HCT116 (cell line): ENCODE results near the gene GPC5. TPM values are rescaled to one million over a fixed set of nuclear protein-coding genes. Genes with fewer than 3 reads are reported as not detected.

Experiments
- ATAC-seq: fragments of 200-7000 bp; cut with Tn5 transposase; 2 replicates; pipeline ENCODE4 v1.9.1; 2020; ENCODE audit warnings: mild to moderate bottlenecking, moderate library complexity
- BruUV-seq: library from RNA; stranded (reverse); fragments of 400-500 nt; replicated peaks from 2 replicates; lab custom pipeline; 2021; lab: Mats Ljungman, UMichigan
- CTCF ChIA-PET: fragments of 300-600 bp; sonication (Branson Sonifier 250); formaldehyde crosslinking; loops from one replicate; lab custom pipeline; 2021; ENCODE audit warnings: antibody characterized with exemption; lab: Charles Lee
- POLR2A ChIA-PET: fragments of 300-600, 350-600 bp; sonication (Branson Sonifier 250); formaldehyde crosslinking; loops from one replicate; lab custom pipeline; 2021; ENCODE audit warnings: antibody characterized with exemption; lab: Charles Lee
- RAD21 ChIA-PET, 2 experiments: fragments of 300-600 bp; sonication (Branson Sonifier 250); formaldehyde crosslinking; loops; one replicate each; lab custom pipeline; 2023; ENCODE audit warnings: low total read pairs in 2 of 2; ENCODE audit not compliant: uncharacterized antibody in 2 of 2, unreplicated experiment in 2 of 2, low non-redundant PET in 1 of 2; lab: Charles Lee
- DNase-seq: peaks from one replicate; pipeline ENCODE4 v3.0.0-alpha.2; 2010; ENCODE audit warnings: low read depth, low spot score
- H2AFZ ChIP-seq: fragments of 200-600 bp; shearing (Covaris generic), sonication (generic); 2 replicates; pipeline ENCODE4 v1.6.1; 2017; ENCODE audit warnings: low read depth, mixed run types, mixed read lengths, antibody characterized with exemption, low read length; ENCODE audit not compliant: poor library complexity, severe bottlenecking
- H3K27ac ChIP-seq: 2 replicates; pipeline ENCODE4 v1.5.1; 2012; ENCODE audit warnings: low read depth, low read length
- H3K27me3 ChIP-seq: fragments of 200-600 bp; sonication (generic); 2 replicates; pipeline ENCODE4 v1.6.1; 2016; ENCODE audit warnings: mixed run types, low read length, mixed read lengths; ENCODE audit not compliant: insufficient read depth
- H3K36me3 ChIP-seq, 2 experiments: fragments of 200-500 bp in 1 of 2; fragments of 200-600 bp in 1 of 2; sonication (Bioruptor generic) in 1 of 2; sonication (generic) in 1 of 2; 2 replicates each; pipeline versions ENCODE4 v1.5.1 to v1.6.1; 2014 to 2016; ENCODE audit warnings: low read length in 2 of 2, inconsistent platforms in 1 of 2, mixed read lengths in 1 of 2, mixed run types in 1 of 2; ENCODE audit not compliant: insufficient read depth in 2 of 2, control insufficient read depth in 1 of 2
- H3K4me1 ChIP-seq, 2 experiments: fragments of 200-600 bp in 1 of 2; sonication (generic) in 1 of 2; 2 replicates each; pipeline versions ENCODE4 v1.5.1 to v1.6.1; 2012 to 2017; ENCODE audit warnings: low read length in 2 of 2, inconsistent platforms in 1 of 2, mild to moderate bottlenecking in 1 of 2, mixed read lengths in 1 of 2, mixed run types in 1 of 2, moderate library complexity in 1 of 2; ENCODE audit not compliant: insufficient read depth in 2 of 2, control insufficient read depth in 1 of 2
- H3K4me2 ChIP-seq: fragments of 200-600 bp; sonication (generic); 2 replicates; pipeline ENCODE4 v1.6.1; 2017; ENCODE audit warnings: mixed run types, low read length, mixed read lengths
- H3K4me3 ChIP-seq, 2 experiments: fragments of 200-600 bp in 1 of 2; sonication (generic) in 1 of 2; replicated peaks in 1 of 2; 2 replicates each; pipeline ENCODE4 v1.5.1; 2011 to 2016; ENCODE audit warnings: low read length in 2 of 2, control low read depth in 1 of 2, low read depth in 1 of 2, mild to moderate bottlenecking in 1 of 2, mixed read lengths in 1 of 2, mixed run types in 1 of 2
- H3K79me2 ChIP-seq: fragments of 200-600 bp; sonication (generic); 2 replicates; pipeline ENCODE4 v1.6.1; 2017; ENCODE audit warnings: mild to moderate bottlenecking, mixed run types, low read length, moderate library complexity, mixed read lengths; ENCODE audit not compliant: insufficient read depth
- H3K9ac ChIP-seq: fragments of 200-600 bp; sonication (generic); 2 replicates; pipeline ENCODE4 v1.6.1; 2016; ENCODE audit warnings: low read length, mixed read lengths
- H3K9me2 ChIP-seq: fragments of 200-600 bp; sonication (generic), shearing (Covaris generic); 2 replicates; pipeline ENCODE4 v1.6.1; 2017; ENCODE audit warnings: mixed run types, mild to moderate bottlenecking, moderate library complexity; ENCODE audit not compliant: insufficient read depth
- H3K9me3 ChIP-seq, 2 experiments: fragments of 200-500 bp in 1 of 2; fragments of 200-600 bp in 1 of 2; sonication (Bioruptor generic) in 1 of 2; sonication (generic) in 1 of 2; 2 replicates each; pipeline ENCODE4 v1.6.1; 2014 to 2017; ENCODE audit warnings: low read length in 2 of 2, mixed read lengths in 2 of 2, inconsistent platforms in 1 of 2, low read depth in 1 of 2, mild to moderate bottlenecking in 1 of 2, mixed run types in 1 of 2, moderate library complexity in 1 of 2; ENCODE audit not compliant: control insufficient read depth in 1 of 2, insufficient read depth in 1 of 2
- H4K20me1 ChIP-seq: fragments of 200-600 bp; sonication (generic), shearing (Covaris generic); 2 replicates; pipeline ENCODE4 v1.6.1; 2017; ENCODE audit warnings: mixed run types, mild to moderate bottlenecking, moderate library complexity; ENCODE audit not compliant: insufficient read depth
- CEBPB ChIP-seq: IDR thresholded peaks from 2 replicates; pipeline ENCODE4 v1.6.1; 2012; ENCODE audit warnings: low read depth
- CTCF ChIP-seq, 3 experiments: fragments of 200-600 bp in 1 of 3; sonication (generic) in 1 of 3; IDR thresholded peaks in 2 of 3; conservative IDR thresholded peaks in 1 of 3; 2 replicates each; pipeline ENCODE4 v1.5.1; 2012 to 2017; ENCODE audit warnings: low read depth in 2 of 3, low read length in 2 of 3, antibody characterized with exemption in 1 of 3, borderline replicate concordance in 1 of 3, control low read depth in 1 of 3, mild to moderate bottlenecking in 1 of 3, mixed read lengths in 1 of 3, mixed run types in 1 of 3, moderate library complexity in 1 of 3; ENCODE audit not compliant: insufficient read depth in 1 of 3
- EGR1 ChIP-seq: IDR thresholded peaks from 2 replicates; pipeline ENCODE4 v1.6.1; 2012; ENCODE audit warnings: low read depth
- ELF1 ChIP-seq: IDR thresholded peaks from 2 replicates; pipeline ENCODE4 v1.6.1; 2012; ENCODE audit warnings: low read depth, borderline replicate concordance
- EZH2 ChIP-seq: fragments of 200-600 bp; sonication (generic); IDR thresholded peaks from 2 replicates; pipeline ENCODE4 v1.6.1; 2017; ENCODE audit warnings: antibody characterized with exemption, mixed run types
- FOSL1 ChIP-seq: IDR thresholded peaks from 2 replicates; pipeline ENCODE4 v1.6.1; 2012; ENCODE audit warnings: low read depth
- JUND ChIP-seq: IDR thresholded peaks from 2 replicates; pipeline ENCODE4 v1.6.1; 2012
- POLR2A ChIP-seq: IDR thresholded peaks from 2 replicates; pipeline ENCODE4 v1.7.0; 2011; ENCODE audit warnings: borderline replicate concordance; ENCODE audit not compliant: insufficient read depth, insufficient read length; ENCODE audit errors: extremely low read depth
- POLR2AphosphoS5 ChIP-seq: IDR thresholded peaks from 2 replicates; pipeline ENCODE4 v1.6.1; 2011; ENCODE audit warnings: mild to moderate bottlenecking, low read depth, low read length, moderate library complexity
- RAD21 ChIP-seq: IDR thresholded peaks from 2 replicates; pipeline ENCODE4 v1.6.1; 2012; ENCODE audit warnings: low read depth, mild to moderate bottlenecking
- REST ChIP-seq: IDR thresholded peaks from 2 replicates; pipeline ENCODE4 v1.6.1; 2012; ENCODE audit warnings: low read depth
- SIN3A ChIP-seq: IDR thresholded peaks from 2 replicates; pipeline ENCODE4 v1.6.1; 2012; ENCODE audit warnings: low read depth
- SP1 ChIP-seq: IDR thresholded peaks from 2 replicates; pipeline ENCODE4 v1.6.1; 2012; ENCODE audit warnings: low read depth
- SRF ChIP-seq: IDR thresholded peaks from 2 replicates; pipeline ENCODE4 v1.6.1; 2012; ENCODE audit warnings: low read depth
- TCF7L2 ChIP-seq: IDR thresholded peaks from 2 replicates; pipeline ENCODE4 v1.7.0; 2011; ENCODE audit warnings: borderline replicate concordance, inconsistent platforms; ENCODE audit not compliant: insufficient read depth, insufficient read length; ENCODE audit errors: extremely low read depth
- ZFX ChIP-seq: fragments of 450-650 bp; IDR thresholded peaks from 2 replicates; pipeline ENCODE4 v1.6.1; 2017
- intact Hi-C: fragments of 100-400 bp; cut with micrococcal nuclease; formaldehyde crosslinking; loops from 2 replicates; pipeline ENCODE4 v1.10.0; 2022
- total RNA-seq: library from RNA; stranded (reverse); gene quantifications from one replicate; pipeline ENCODE4 v1.2.1, GENCODE V29; 2021; ENCODE audit not compliant: unreplicated experiment
- TF ChIP-seq, protein P1 (sequence below): IDR thresholded peaks from 2 replicates; pipeline ENCODE4 v1.6.1; 2012

GPC5 gene
- total RNA-seq, 1 experiment from 2014 or later = not detected

- intact Hi-C loops = no loop called here
These were observed 916.8 kb downstream of the GPC5 start for GRCh38 chr13:92315265-92315664.

GRCh38 chr13:92316030-92316429, 917.6 kb downstream of the GPC5 start:
- Histone ChIP-seq H3K9me2 (no peaks in the 10 kb centered on the region), H3K4me1 (no peaks in the 10 kb centered on the region), H3K4me3 (no peak overlapping the region), H3K9me3 (peaks cover 6 to 27% of the 10 kb centered on the region in 2 experiments; a peak in 2 of 4 replicates), H3K4me2 (no peak overlapping the region), H4K20me1 (no peaks in the 10 kb centered on the region), H3K27ac (no peak overlapping the region), H3K9ac (no peak overlapping the region), H2AFZ (no peak overlapping the region), H3K79me2 (no peaks in the 10 kb centered on the region), H3K27me3 (no peaks in the 10 kb centered on the region), H3K36me3 (no peaks in the 10 kb centered on the region)
- DNase-seq (no peak), ATAC-seq (no peak)
- ChIA-PET POLR2A (no interaction called here), RAD21 (no interaction called here), CTCF (no interaction called here)
- intact Hi-C loops = no loop called here
- BruUV-seq = no TSS peak
- no peak for TF ChIP-seq REST
- no peak for TF ChIP-seq CTCF (IDR thresholded peaks at IDR 0.05 in 2 of 3, conservative IDR thresholded peaks at IDR 0.05 in 1 of 3; ENCODE audit: borderline replicate concordance in 1 of 3, insufficient read depth in 1 of 3, low read depth in 2 of 3, low read length in 2 of 3)
- no peak for TF ChIP-seq TCF7L2
- TF ChIP-seq EGR1 = no peak
- TF ChIP-seq RAD21 = no peak
- TF ChIP-seq ZFX = no peak
- TF ChIP-seq CEBPB = no peak
- TF ChIP-seq POLR2AphosphoS5 = no peak
- TF ChIP-seq SIN3A = no peak
- TF ChIP-seq JUND = no peak
- TF ChIP-seq SRF = no peak
- TF ChIP-seq ELF1 = no peak
- no peak for TF ChIP-seq POLR2A
- TF ChIP-seq FOSL1 = no peak
- TF ChIP-seq SP1 = no peak

More at GRCh38 chr13:92315265-92315664, 916.8 kb downstream of the GPC5 start:
- Histone ChIP-seq H3K4me1 (no peaks in the 10 kb centered on the region), H3K27ac (no peak overlapping the region), H3K4me2 (no peak overlapping the region), H2AFZ (no peak overlapping the region), H3K9ac (no peak overlapping the region), H3K27me3 (no peaks in the 10 kb centered on the region), H3K9me2 (no peaks in the 10 kb centered on the region), H3K4me3 (no peak overlapping the region), H3K36me3 (no peaks in the 10 kb centered on the region), H3K9me3 (peaks cover 6 to 31% of the 10 kb centered on the region in 2 experiments; a peak in 2 of 4 replicates), H3K79me2 (no peaks in the 10 kb centered on the region), H4K20me1 (no peaks in the 10 kb centered on the region)
- DNase-seq (no peak), ATAC-seq (no peak)
- RAD21 ChIA-PET = no interaction called here
- no TSS peak for BruUV-seq
- TF ChIP-seq EZH2 (no peak), TCF7L2 (no peak), ZFX (no peak), SIN3A (no peak)
- TF ChIP-seq, protein P1, sequence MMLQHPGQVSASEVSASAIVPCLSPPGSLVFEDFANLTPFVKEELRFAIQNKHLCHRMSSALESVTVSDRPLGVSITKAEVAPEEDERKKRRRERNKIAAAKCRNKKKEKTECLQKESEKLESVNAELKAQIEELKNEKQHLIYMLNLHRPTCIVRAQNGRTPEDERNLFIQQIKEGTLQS = no peak
- CTCF ChIA-PET = no interaction called here
- POLR2A ChIA-PET = no interaction called here
